Keratinocyte (primary cell): ENCODE results near the gene RIMS1.

Experiments used
- CTCF ChIP-seq, 3 experiments: IDR thresholded peaks in 1 of 3; conservative IDR thresholded peaks in 1 of 3; optimal IDR thresholded peaks in 1 of 3; 2 replicates in 2 of 3; 3 replicates in 1 of 3; pipeline versions ENCODE3 to v1.5.1; 2011; ENCODE audit warnings: low read length in 3 of 3, mild to moderate bottlenecking in 3 of 3, moderate library complexity in 2 of 3, control low read depth in 1 of 3, inconsistent platforms in 1 of 3; ENCODE audit not compliant: insufficient read depth in 2 of 3; ENCODE audit errors: extremely low read depth in 1 of 3
- EZH2 ChIP-seq: IDR thresholded peaks from one replicate; pipeline ENCODE4 v1.6.1; 2012; ENCODE audit warnings: inconsistent platforms, mild to moderate bottlenecking, low read length, moderate library complexity

GRCh38 chr6:72260489-72260888 is 374.1 kb downstream of the RIMS1 start:
- TF ChIP-seq CTCF (optimal IDR thresholded peaks at IDR 0.05 in 1 of 3, IDR thresholded peaks at IDR 0.05 in 1 of 3, conservative IDR thresholded peaks at IDR 0.05 in 1 of 3; ENCODE audit: extremely low read depth in 1 of 3, insufficient read depth in 2 of 3, low read length in 3 of 3) (no peak), EZH2 (no peak)
